Parathyroid adenoma (tissue), 2 donors: ENCODE results near the gene ZNF470.
A peak's percentile ranks its signal among the peaks of the same experiment; 100 is the strongest.

Source experiments
- H2AFZ ChIP-seq: fragments of 300-600 bp; sonication (generic); one replicate; pipeline ENCODE4 v1.7.0; 2017; ENCODE audit warnings: antibody characterized with exemption, mild to moderate bottlenecking
- H3K27ac ChIP-seq: fragments of 300-600 bp; sonication (generic); one replicate; pipeline ENCODE4 v1.7.0; 2017
- H3K27me3 ChIP-seq: fragments of 300-600 bp; sonication (generic); one replicate; pipeline ENCODE4 v1.7.0; 2017; ENCODE audit warnings: low read length; ENCODE audit not compliant: control insufficient read depth, insufficient read depth
- H3K36me3 ChIP-seq: fragments of 300-600 bp; sonication (generic); one replicate; pipeline ENCODE4 v1.7.0; 2017; ENCODE audit warnings: low read length; ENCODE audit not compliant: control insufficient read depth, insufficient read depth
- H3K4me1 ChIP-seq: fragments of 300-600 bp; sonication (generic); one replicate; pipeline ENCODE4 v1.7.0; 2017; ENCODE audit warnings: control low read depth
- H3K4me2 ChIP-seq: fragments of 300-600 bp; sonication (generic); one replicate; pipeline ENCODE4 v1.7.0; 2017; ENCODE audit warnings: low read length
- H3K4me3 ChIP-seq: fragments of 300-600 bp; sonication (generic); one replicate; pipeline ENCODE4 v1.7.0; 2017; ENCODE audit warnings: low read depth, low read length
- H3K79me2 ChIP-seq: fragments of 300-600 bp; sonication (generic); one replicate; pipeline ENCODE4 v1.7.0; 2017; ENCODE audit warnings: control low read depth
- H3K9ac ChIP-seq: fragments of 300-600 bp; sonication (generic); one replicate; pipeline ENCODE4 v1.7.0; 2017; ENCODE audit warnings: mild to moderate bottlenecking
- H3K9me3 ChIP-seq: fragments of 300-600 bp; sonication (generic); one replicate; pipeline ENCODE4 v1.7.0; 2017; ENCODE audit warnings: low read length; ENCODE audit not compliant: control insufficient read depth
- CTCF ChIP-seq: fragments of 300-600 bp; sonication (generic); IDR thresholded peaks from one replicate; pipeline ENCODE4 v1.7.0; 2017; ENCODE audit warnings: antibody characterized with exemption, mild to moderate bottlenecking
- donor health status: primary hyperparathyroidism.

Gene ZNF470

GRCh38 chr19:56594783-56595547 is 27.7 kb downstream of the ZNF470 start, which contains the start of gene ZNF71:
Gene ZNF71 (plus strand): TSS chr19:56595302. CDS start chr19:56601559, 6,257 bp downstream.
- Histone ChIP-seq H3K79me2 (peaks cover 10% of the 10 kb centered on the region), H3K27me3 (no peaks in the 10 kb centered on the region), H2AFZ (peak within 1 kb of the TSS; percentile 93), H3K4me3 (peak within 1 kb of the TSS; percentile 71), H3K9me3 (no peaks in the 10 kb centered on the region), H3K4me1 (no peaks in the 10 kb centered on the region), H3K27ac (peak within 1 kb of the TSS; percentile 68), H3K36me3 (no peaks in the 10 kb centered on the region), H3K9ac (peak within 1 kb of the TSS; percentile 31), H3K4me2 (peak within 1 kb of the TSS; percentile 66)
- no peak for TF ChIP-seq CTCF

- Histone ChIP-seq H2AFZ (peak overlapping the region; percentile 93), H3K36me3 (no peaks in the 10 kb centered on the region), H3K4me1 (no peaks in the 10 kb centered on the region), H3K9ac (peak overlapping the region; percentile 31), H3K27ac (peak overlapping the region; percentile 68), H3K27me3 (no peaks in the 10 kb centered on the region), H3K4me3 (peak overlapping the region; percentile 71), H3K79me2 (peaks cover 11% of the 10 kb centered on the region), H3K4me2 (peak overlapping the region; percentile 66), H3K9me3 (no peaks in the 10 kb centered on the region)
- no peak for TF ChIP-seq CTCF
Measured at GRCh38 chr19:56595548-56595899, 28.3 kb downstream of the ZNF470 start.

- H3K4me1 ChIP-seq = no peaks in the 10 kb centered on the region
- H3K9me3 ChIP-seq = no peaks in the 10 kb centered on the region
- H2AFZ ChIP-seq = no peak overlapping the region
- H3K27ac ChIP-seq = no peak overlapping the region
- peaks cover 23% of the 10 kb centered on the region for H3K79me2 ChIP-seq
- H3K36me3 ChIP-seq = no peaks in the 10 kb centered on the region
- no peak for TF ChIP-seq CTCF
- no peak overlapping the region for H3K4me2 ChIP-seq
- no peak overlapping the region for H3K9ac ChIP-seq
- no peaks in the 10 kb centered on the region for H3K27me3 ChIP-seq
- no peak overlapping the region for H3K4me3 ChIP-seq
Measured at GRCh38 chr19:56596676-56597075, 29.4 kb downstream of the ZNF470 start.

GRCh38 chr19:56597696-56598095 is 30.4 kb downstream of the ZNF470 start:
- Histone ChIP-seq H3K4me2 (no peak overlapping the region), H3K27me3 (no peaks in the 10 kb centered on the region), H3K4me3 (no peak overlapping the region), H3K9me3 (no peaks in the 10 kb centered on the region), H3K9ac (no peak overlapping the region), H3K79me2 (peaks cover 26% of the 10 kb centered on the region), H3K27ac (no peak overlapping the region), H3K36me3 (no peaks in the 10 kb centered on the region), H3K4me1 (no peaks in the 10 kb centered on the region), H2AFZ (no peak overlapping the region)
- no peak for TF ChIP-seq CTCF

- Histone ChIP-seq H2AFZ (no peak overlapping the region), H3K9ac (no peak overlapping the region), H3K27me3 (no peaks in the 10 kb centered on the region), H3K27ac (no peak overlapping the region), H3K4me2 (no peak overlapping the region), H3K79me2 (peaks cover 46% of the 10 kb centered on the region), H3K9me3 (no peaks in the 10 kb centered on the region), H3K4me1 (no peaks in the 10 kb centered on the region), H3K36me3 (no peaks in the 10 kb centered on the region), H3K4me3 (no peak overlapping the region)
- TF ChIP-seq CTCF = no peak
Measured at GRCh38 chr19:56601375-56601774, 34.1 kb downstream of the ZNF470 start.
